Astrocyte (in vitro differentiated cells and primary cell): ENCODE measurements around the gene IGF2BP2. TPM values are rescaled to one million over a fixed set of nuclear protein-coding genes. Genes with fewer than 3 reads are reported as not detected.
A peak's percentile ranks its signal among the peaks of the same experiment; 100 is the strongest.

Source experiments
- DNase-seq: peaks from one replicate; pipeline ENCODE4 v3.0.0-alpha.2; 2010; ENCODE audit warnings: low read depth
- FAIRE-seq: peaks from 2 replicates; lab custom pipeline; 2011; peaks lifted over from hg19 to GRCh38; lab: Jason Lieb, UNC
- H2AFZ ChIP-seq: 2 replicates; pipeline ENCODE4 v1.6.0; 2012; ENCODE audit warnings: low read depth, low read length, inconsistent platforms
- H3K27ac ChIP-seq: 2 replicates; pipeline ENCODE4 v1.5.1; 2011; ENCODE audit warnings: low read depth, low read length, inconsistent platforms
- H3K27me3 ChIP-seq: 2 replicates; pipeline ENCODE4 v1.6.0; 2011; ENCODE audit warnings: low read length, inconsistent platforms; ENCODE audit not compliant: insufficient read depth
- H3K36me3 ChIP-seq: 2 replicates; pipeline ENCODE4 v1.5.1; 2011; ENCODE audit warnings: low read length, inconsistent platforms; ENCODE audit not compliant: insufficient read depth
- H3K4me1 ChIP-seq: 2 replicates; pipeline ENCODE4 v1.5.1; 2011; ENCODE audit warnings: low read length, inconsistent platforms; ENCODE audit not compliant: insufficient read depth
- H3K4me2 ChIP-seq: 2 replicates; pipeline ENCODE4 v1.6.0; 2012; ENCODE audit warnings: low read length, inconsistent platforms
- H3K4me3 ChIP-seq: 2 replicates; pipeline ENCODE4 v1.5.1; 2011; ENCODE audit warnings: low read depth, mild to moderate bottlenecking, low read length, inconsistent platforms; ENCODE audit not compliant: insufficient read depth
- H3K79me2 ChIP-seq: 2 replicates; pipeline ENCODE4 v1.6.0; 2012; ENCODE audit warnings: mild to moderate bottlenecking, low read length, inconsistent platforms; ENCODE audit not compliant: insufficient read depth
- H3K9ac ChIP-seq: 2 replicates; pipeline ENCODE4 v1.6.0; 2012; ENCODE audit warnings: mild to moderate bottlenecking, low read length, inconsistent platforms
- H3K9me3 ChIP-seq: 2 replicates; pipeline ENCODE4 v1.5.1; 2012; ENCODE audit warnings: low read depth, mild to moderate bottlenecking, low read length, inconsistent platforms; ENCODE audit not compliant: insufficient read depth
- H4K20me1 ChIP-seq: 2 replicates; pipeline ENCODE4 v1.6.0; 2012; ENCODE audit warnings: low read length, inconsistent platforms; ENCODE audit not compliant: insufficient read depth
- H3K27ac Mint-ChIP-seq: one replicate; pipeline ENCODE4 v1.8.0; 2021; ENCODE audit warnings: mild to moderate bottlenecking, mixed read lengths; ENCODE audit not compliant: unreplicated experiment
- H3K27me3 Mint-ChIP-seq: one replicate; pipeline ENCODE4 v1.8.0; 2021; ENCODE audit warnings: low read depth, mixed read lengths; ENCODE audit not compliant: unreplicated experiment
- H3K36me3 Mint-ChIP-seq: one replicate; pipeline ENCODE4 v1.8.0; 2021; ENCODE audit warnings: low read depth, mixed read lengths; ENCODE audit not compliant: unreplicated experiment
- H3K4me1 Mint-ChIP-seq: one replicate; pipeline ENCODE4 v1.8.0; 2021; ENCODE audit warnings: low read depth, mixed read lengths; ENCODE audit not compliant: unreplicated experiment
- H3K4me3 Mint-ChIP-seq: one replicate; pipeline ENCODE4 v1.8.0; 2021; ENCODE audit warnings: mild to moderate bottlenecking, moderate library complexity, mixed read lengths; ENCODE audit not compliant: unreplicated experiment
- H3K9me3 Mint-ChIP-seq: one replicate; pipeline ENCODE4 v1.8.0; 2021; ENCODE audit warnings: mild to moderate bottlenecking, mixed read lengths; ENCODE audit not compliant: unreplicated experiment
- EZH2 ChIP-seq: IDR thresholded peaks from 2 replicates; pipeline ENCODE4 v1.6.1; 2012; ENCODE audit warnings: mild to moderate bottlenecking, low read length, inconsistent platforms; ENCODE audit not compliant: insufficient read depth
- total RNA-seq: library from RNA; stranded (reverse); gene quantifications from 2 replicates; pipeline ENCODE4 v1.2.1, GENCODE V29; 2021
- TF ChIP-seq, protein P1 (sequence below): IDR thresholded peaks from 2 replicates; pipeline ENCODE4 v1.5.1; 2011; ENCODE audit warnings: low read depth, mild to moderate bottlenecking, inconsistent platforms, low read length, moderate library complexity; ENCODE audit not compliant: insufficient read depth

The IGF2BP2 gene
- total RNA-seq, 1 donor from 2014 or later = 162 TPM

DNA sequence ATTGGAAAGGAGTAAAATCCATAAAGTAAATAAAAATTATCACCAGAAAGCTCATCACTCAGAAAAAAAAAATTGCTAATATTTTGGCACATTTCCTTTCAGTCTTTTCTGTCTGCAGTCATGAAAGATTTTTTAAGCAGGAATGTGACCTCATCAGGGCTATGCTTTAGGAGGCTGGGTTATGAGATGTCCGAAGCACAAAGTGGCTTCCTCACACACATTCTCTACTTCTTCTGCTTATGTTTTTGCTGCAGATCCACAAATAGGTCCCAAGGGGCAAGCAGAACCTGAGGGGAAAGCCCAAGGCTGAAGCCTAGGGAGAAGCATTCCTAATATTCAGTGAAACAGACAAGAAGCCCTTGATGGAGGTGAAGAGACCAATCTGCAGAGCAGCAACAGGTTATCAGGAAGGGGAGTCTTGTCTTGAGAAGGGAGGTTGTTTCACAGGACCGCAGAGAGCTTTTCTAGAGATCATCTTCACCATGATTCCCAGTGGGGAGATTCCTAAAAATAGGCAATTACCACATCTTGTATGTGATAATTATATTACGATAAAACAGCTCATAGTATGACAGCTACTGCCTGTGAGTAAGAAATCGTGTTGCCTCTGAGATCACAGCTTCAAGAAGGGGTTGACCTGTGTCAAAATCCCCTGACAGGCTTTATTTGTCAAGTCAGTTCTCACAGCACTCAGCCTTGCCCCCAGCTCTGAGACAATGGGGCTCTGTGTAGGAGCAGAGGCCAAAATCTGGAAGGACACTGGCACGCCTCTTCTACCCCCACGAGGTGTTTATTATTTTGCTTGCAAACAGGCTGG is 60.5 kb downstream of the IGF2BP2 start:
- TF ChIP-seq, protein P1, sequence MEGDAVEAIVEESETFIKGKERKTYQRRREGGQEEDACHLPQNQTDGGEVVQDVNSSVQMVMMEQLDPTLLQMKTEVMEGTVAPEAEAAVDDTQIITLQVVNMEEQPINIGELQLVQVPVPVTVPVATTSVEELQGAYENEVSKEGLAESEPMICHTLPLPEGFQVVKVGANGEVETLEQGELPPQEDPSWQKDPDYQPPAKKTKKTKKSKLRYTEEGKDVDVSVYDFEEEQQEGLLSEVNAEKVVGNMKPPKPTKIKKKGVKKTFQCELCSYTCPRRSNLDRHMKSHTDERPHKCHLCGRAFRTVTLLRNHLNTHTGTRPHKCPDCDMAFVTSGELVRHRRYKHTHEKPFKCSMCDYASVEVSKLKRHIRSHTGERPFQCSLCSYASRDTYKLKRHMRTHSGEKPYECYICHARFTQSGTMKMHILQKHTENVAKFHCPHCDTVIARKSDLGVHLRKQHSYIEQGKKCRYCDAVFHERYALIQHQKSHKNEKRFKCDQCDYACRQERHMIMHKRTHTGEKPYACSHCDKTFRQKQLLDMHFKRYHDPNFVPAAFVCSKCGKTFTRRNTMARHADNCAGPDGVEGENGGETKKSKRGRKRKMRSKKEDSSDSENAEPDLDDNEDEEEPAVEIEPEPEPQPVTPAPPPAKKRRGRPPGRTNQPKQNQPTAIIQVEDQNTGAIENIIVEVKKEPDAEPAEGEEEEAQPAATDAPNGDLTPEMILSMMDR = no peak
- TF ChIP-seq EZH2 = no peak
- peak; percentile 49 for DNase-seq
- Histone ChIP-seq H3K4me3 (no peak overlapping the region), H3K27ac (peak overlapping the region; percentile 16), H4K20me1 (peaks cover 86% of the 10 kb centered on the region), H3K4me2 (peak overlapping the region; percentile 64), H3K9me3 (no peaks in the 10 kb centered on the region), H3K4me1 (peaks cover 28% of the 10 kb centered on the region), H3K79me2 (peaks cover 97% of the 10 kb centered on the region), H3K27me3 (no peaks in the 10 kb centered on the region), H3K9ac (peak overlapping the region; percentile 54), H3K36me3 (no peaks in the 10 kb centered on the region), H2AFZ (no peak overlapping the region)
- H3K9me3 Mint-ChIP-seq = peaks cover 4% of the 10 kb centered on the region
- H3K36me3 Mint-ChIP-seq = peaks cover 3% of the 10 kb centered on the region
- FAIRE-seq = no peak
- H3K4me3 Mint-ChIP-seq = no peak overlapping the region
- H3K4me1 Mint-ChIP-seq = peaks cover 63% of the 10 kb centered on the region
- peak overlapping the region; percentile 91 for H3K27ac Mint-ChIP-seq
- H3K27me3 Mint-ChIP-seq = no peaks in the 10 kb centered on the region

DNA sequence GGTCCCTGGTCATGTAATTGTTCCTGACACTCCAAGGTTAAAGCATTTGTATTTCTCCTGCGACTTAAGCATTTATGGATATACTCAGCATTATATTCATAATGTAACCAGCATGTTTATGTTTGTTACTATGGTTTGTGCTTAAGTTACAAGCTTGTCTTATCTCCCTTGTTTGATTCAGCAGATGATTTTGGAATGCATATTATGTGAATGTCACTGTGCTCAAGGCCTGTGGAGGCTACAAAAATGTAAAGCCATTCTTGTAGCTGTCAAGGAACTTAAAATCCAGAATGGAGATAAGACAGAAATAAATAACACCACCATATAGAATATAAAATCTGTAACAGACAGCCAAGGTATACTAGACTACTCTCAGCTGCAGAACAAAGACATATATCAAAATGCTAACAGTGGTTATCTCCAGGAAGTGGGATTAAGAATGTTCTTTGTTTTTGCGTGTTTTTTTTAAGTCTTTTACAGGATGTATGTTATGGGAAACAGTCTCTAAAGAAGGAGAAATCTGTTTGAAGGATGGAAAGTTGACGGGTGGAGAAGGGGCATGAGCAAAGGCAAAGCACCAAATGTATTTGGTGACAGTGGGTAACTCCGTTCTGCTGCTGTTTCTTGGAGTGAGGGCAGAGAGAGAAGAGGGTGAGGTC is 61.4 kb downstream of the IGF2BP2 start:
- H3K9me3 Mint-ChIP-seq = peaks cover 4% of the 10 kb centered on the region
- H3K4me1 Mint-ChIP-seq = peaks cover 70% of the 10 kb centered on the region
- H2AFZ ChIP-seq = no peak overlapping the region
- peak overlapping the region; percentile 3 for H3K4me3 Mint-ChIP-seq
- peaks cover 3% of the 10 kb centered on the region for H3K36me3 Mint-ChIP-seq
- no peak for TF ChIP-seq EZH2
- TF ChIP-seq, protein P1 = no peak
- peak overlapping the region; percentile 18 for H3K4me2 ChIP-seq
- no peaks in the 10 kb centered on the region for H3K36me3 ChIP-seq
- no peak overlapping the region for H3K9ac ChIP-seq
- no peak overlapping the region for H3K27ac ChIP-seq
- no peaks in the 10 kb centered on the region for H3K9me3 ChIP-seq
- no peak overlapping the region for H3K4me3 ChIP-seq
- H3K27me3 ChIP-seq = no peaks in the 10 kb centered on the region
- H3K79me2 ChIP-seq = peaks cover 97% of the 10 kb centered on the region
- FAIRE-seq (no peak), DNase-seq (no peak)
- no peaks in the 10 kb centered on the region for H3K27me3 Mint-ChIP-seq
- H4K20me1 ChIP-seq = peaks cover 86% of the 10 kb centered on the region
- H3K4me1 ChIP-seq = peaks cover 28% of the 10 kb centered on the region
- H3K27ac Mint-ChIP-seq = peak overlapping the region; percentile 50

DNA sequence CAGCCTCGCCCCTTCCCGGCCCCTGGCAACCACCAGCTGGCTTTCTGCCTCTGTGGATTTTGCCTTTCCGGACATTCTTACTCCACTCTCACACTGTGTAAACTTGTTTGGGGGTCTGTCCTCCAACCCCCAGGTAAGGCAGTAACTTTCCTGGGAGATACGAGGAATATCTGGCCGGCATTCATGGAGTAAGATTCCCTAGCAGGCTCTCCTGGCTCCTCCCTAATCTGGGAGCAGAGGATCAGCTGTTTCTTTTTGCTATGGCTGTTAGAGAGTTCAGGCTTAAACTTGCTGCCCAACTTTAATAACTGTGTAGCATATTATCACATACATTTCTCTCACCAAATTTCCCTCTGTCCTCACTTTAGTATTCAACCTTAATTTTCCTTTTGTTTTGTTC is 64.3 kb downstream of the IGF2BP2 start:
- Mint-ChIP-seq H3K27ac (peak overlapping the region; percentile 64), H3K4me1 (peaks cover 83% of the 10 kb centered on the region), H3K27me3 (no peaks in the 10 kb centered on the region), H3K4me3 (peak overlapping the region; percentile 60), H3K36me3 (peaks cover 18% of the 10 kb centered on the region), H3K9me3 (peaks cover 7% of the 10 kb centered on the region)
- FAIRE-seq = no peak
- DNase-seq = no peak
- H3K4me2 ChIP-seq = peak overlapping the region; percentile 54
- peaks cover 98% of the 10 kb centered on the region for H3K79me2 ChIP-seq
- no peaks in the 10 kb centered on the region for H3K36me3 ChIP-seq
- H3K9me3 ChIP-seq = no peaks in the 10 kb centered on the region
- peaks cover 23% of the 10 kb centered on the region for H3K4me1 ChIP-seq
- no peak overlapping the region for H3K27ac ChIP-seq
- no peaks in the 10 kb centered on the region for H3K27me3 ChIP-seq
- H3K9ac ChIP-seq = peak overlapping the region; percentile 23
- H4K20me1 ChIP-seq = peaks cover 95% of the 10 kb centered on the region
- H2AFZ ChIP-seq = no peak overlapping the region
- no peak overlapping the region for H3K4me3 ChIP-seq
- TF ChIP-seq, protein P1 = no peak
- no peak for TF ChIP-seq EZH2
